ENCODE measurements around the gene IGLON5.

IGLON5 gene

DNA sequence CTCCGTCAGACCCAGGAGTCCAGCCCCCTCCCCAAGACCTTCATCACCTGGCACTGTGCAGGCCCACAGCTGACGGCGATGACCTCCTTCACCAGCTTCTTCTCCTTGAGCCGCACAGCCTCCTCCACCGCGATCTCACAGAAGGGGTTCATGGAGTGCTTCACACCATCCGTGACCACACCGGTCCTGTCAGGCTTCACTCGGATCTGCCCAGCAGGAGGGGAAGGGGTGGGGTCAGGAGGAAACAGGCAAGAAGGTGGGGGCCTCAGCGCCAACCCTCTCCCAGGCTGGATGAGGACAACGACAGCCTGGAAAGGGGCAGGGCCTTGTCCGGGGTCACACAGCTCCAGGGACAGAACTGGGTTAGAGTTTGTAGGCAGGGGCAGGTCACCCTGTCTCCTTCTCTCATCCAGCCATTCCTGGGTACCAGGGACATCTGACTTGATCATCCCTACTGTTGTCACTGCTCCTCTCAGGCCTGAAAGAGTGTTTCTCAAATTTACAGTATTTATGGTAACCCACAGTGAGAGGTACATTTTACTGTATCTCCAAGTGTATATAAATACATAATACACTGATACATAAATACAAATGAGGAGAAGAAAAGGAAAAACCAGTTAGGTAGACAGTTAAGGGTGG, 42.8 kb downstream of the IGLON5 start:
- CTCF ChIA-PET: interaction anchor here (1.1 kb wide), 1 partner anchor 8 kb away, joined by 3 read pairs; no protein-coding TSS in a partner anchor
- no peak for DNase-seq
- Histone ChIP-seq H3K4me1 (ENCODE audit: control extremely low read depth in 1 of 4, control insufficient read depth in 4 of 4, insufficient read depth in 4 of 4, low read length in 3 of 4) (no peaks in the 10 kb centered on the region), H3K9me3 (ENCODE audit: control extremely low read depth in 1 of 5, control insufficient read depth in 4 of 5, insufficient read depth in 2 of 5, low read depth in 1 of 5, low read length in 4 of 5) (no peaks in the 10 kb centered on the region), H3K27me3 (replicated peaks in 2 of 5; ENCODE audit: control insufficient read depth in 4 of 5, insufficient read depth in 5 of 5, low read length in 4 of 5) (no peaks in the 10 kb centered on the region), H3K27ac (ENCODE audit: insufficient read depth in 1 of 2, low read depth in 1 of 2, low read length in 2 of 2, poor library complexity in 1 of 2, severe bottlenecking in 2 of 2) (no peak overlapping the region), H3K36me3 (ENCODE audit: control insufficient read depth in 4 of 4, insufficient read depth in 4 of 4, low read length in 3 of 4) (peaks cover 3 to 43% (median 25%) of the 10 kb centered on the region in 4 experiments), H3K4me3 (ENCODE audit: control insufficient read depth in 1 of 7, extremely low read depth in 1 of 7, insufficient read depth in 4 of 7, low read depth in 2 of 7, low read length in 6 of 7) (no peak overlapping the region)
- POLR2A ChIA-PET: no interaction called here
- 99% methylated on average over 8 of the region's 12 CpGs for WGBS (ENCODE audit: insufficient coverage)

GRCh38 chr19:51354742-51355148, 43.3 kb downstream of the IGLON5 start:
- ChIA-PET CTCF (interaction anchor here (1.1 kb wide), 1 partner anchor 8 kb away, joined by 3 read pairs; no protein-coding TSS in a partner anchor), POLR2A (interaction anchor here (0.8 kb wide), 1 partner anchor 11 kb away, joined by 3 read pairs; the partner anchor contains the start of gene ETFB)

GRCh38 chr19:51356159-51356801, 44.8 kb downstream of the IGLON5 start:
- Histone ChIP-seq H3K36me3 (ENCODE audit: control insufficient read depth in 4 of 4, insufficient read depth in 4 of 4, low read length in 3 of 4) (peaks cover 3 to 27% (median 16%) of the 10 kb centered on the region in 4 experiments), H3K4me3 (ENCODE audit: control insufficient read depth in 1 of 7, extremely low read depth in 1 of 7, insufficient read depth in 4 of 7, low read depth in 2 of 7, low read length in 6 of 7) (no peak overlapping the region), H3K9me3 (ENCODE audit: control extremely low read depth in 1 of 5, control insufficient read depth in 4 of 5, insufficient read depth in 2 of 5, low read depth in 1 of 5, low read length in 4 of 5) (no peaks in the 10 kb centered on the region), H3K4me1 (ENCODE audit: control extremely low read depth in 1 of 4, control insufficient read depth in 4 of 4, insufficient read depth in 4 of 4, low read length in 3 of 4) (no peaks in the 10 kb centered on the region), H3K27me3 (replicated peaks in 2 of 5; ENCODE audit: control insufficient read depth in 4 of 5, insufficient read depth in 5 of 5, low read length in 4 of 5) (no peaks in the 10 kb centered on the region), H3K27ac (ENCODE audit: insufficient read depth in 1 of 2, low read depth in 1 of 2, low read length in 2 of 2, poor library complexity in 1 of 2, severe bottlenecking in 2 of 2) (no peak overlapping the region)
- WGBS (ENCODE audit: insufficient coverage): 85% methylated on average over 4 of the region's 10 CpGs
- CTCF ChIA-PET: interaction anchor here (1.2 to 1.6 kb wide), 2 partner anchors 11 to 13 kb away, joined by 3 read pairs; no protein-coding TSS in a partner anchor
- POLR2A ChIA-PET: no interaction called here
- no peak for DNase-seq

More at GRCh38 chr19:51354742-51355148, 43.3 kb downstream of the IGLON5 start:
- no peaks in the 10 kb centered on the region for H3K27me3 ChIP-seq (replicated peaks in 2 of 5; ENCODE audit: control insufficient read depth in 4 of 5, insufficient read depth in 5 of 5, low read length in 4 of 5)
- no peak overlapping the region for H3K27ac ChIP-seq (ENCODE audit: insufficient read depth in 1 of 2, low read depth in 1 of 2, low read length in 2 of 2, poor library complexity in 1 of 2, severe bottlenecking in 2 of 2)
- 86% methylated on average over 4 of the region's 8 CpGs for WGBS (ENCODE audit: insufficient coverage)
- no peak overlapping the region for H3K4me3 ChIP-seq (ENCODE audit: control insufficient read depth in 1 of 7, extremely low read depth in 1 of 7, insufficient read depth in 4 of 7, low read depth in 2 of 7, low read length in 6 of 7)
- peaks cover 3 to 40% (median 25%) of the 10 kb centered on the region in 4 experiments for H3K36me3 ChIP-seq (ENCODE audit: control insufficient read depth in 4 of 4, insufficient read depth in 4 of 4, low read length in 3 of 4)
- DNase-seq: no peak
- no peaks in the 10 kb centered on the region for H3K9me3 ChIP-seq (ENCODE audit: control extremely low read depth in 1 of 5, control insufficient read depth in 4 of 5, insufficient read depth in 2 of 5, low read depth in 1 of 5, low read length in 4 of 5)
- no peaks in the 10 kb centered on the region for H3K4me1 ChIP-seq (ENCODE audit: control extremely low read depth in 1 of 4, control insufficient read depth in 4 of 4, insufficient read depth in 4 of 4, low read length in 3 of 4)

GRCh38 chr19:51357952-51358351, 46.5 kb downstream of the IGLON5 start:
- no peak overlapping the region for H3K27ac ChIP-seq (ENCODE audit: insufficient read depth in 1 of 2, low read depth in 1 of 2, low read length in 2 of 2, poor library complexity in 1 of 2, severe bottlenecking in 2 of 2)
- peaks cover 0 to 12% (median 7%) of the 10 kb centered on the region in 4 experiments for H3K4me1 ChIP-seq (ENCODE audit: control extremely low read depth in 1 of 4, control insufficient read depth in 4 of 4, insufficient read depth in 4 of 4, low read length in 3 of 4)
- POLR2A ChIA-PET: no interaction called here
- 96% methylated on average over 7 of the region's 7 CpGs for WGBS (ENCODE audit: insufficient coverage)
- peaks cover 2 to 12% (median 7%) of the 10 kb centered on the region in 4 experiments for H3K36me3 ChIP-seq (ENCODE audit: control insufficient read depth in 4 of 4, insufficient read depth in 4 of 4, low read length in 3 of 4)
- H3K4me3 ChIP-seq (ENCODE audit: control insufficient read depth in 1 of 7, extremely low read depth in 1 of 7, insufficient read depth in 4 of 7, low read depth in 2 of 7, low read length in 6 of 7): no peak overlapping the region
- no peaks in the 10 kb centered on the region for H3K9me3 ChIP-seq (ENCODE audit: control extremely low read depth in 1 of 5, control insufficient read depth in 4 of 5, insufficient read depth in 2 of 5, low read depth in 1 of 5, low read length in 4 of 5)
- DNase-seq: no peak
- CTCF ChIA-PET: interaction anchor here (1.5 to 1.6 kb wide), 2 partner anchors 15 to 19 kb away, joined by 3 to 4 read pairs; no protein-coding TSS in a partner anchor
- no peaks in the 10 kb centered on the region for H3K27me3 ChIP-seq (replicated peaks in 2 of 5; ENCODE audit: control insufficient read depth in 4 of 5, insufficient read depth in 5 of 5, low read length in 4 of 5)

DNA sequence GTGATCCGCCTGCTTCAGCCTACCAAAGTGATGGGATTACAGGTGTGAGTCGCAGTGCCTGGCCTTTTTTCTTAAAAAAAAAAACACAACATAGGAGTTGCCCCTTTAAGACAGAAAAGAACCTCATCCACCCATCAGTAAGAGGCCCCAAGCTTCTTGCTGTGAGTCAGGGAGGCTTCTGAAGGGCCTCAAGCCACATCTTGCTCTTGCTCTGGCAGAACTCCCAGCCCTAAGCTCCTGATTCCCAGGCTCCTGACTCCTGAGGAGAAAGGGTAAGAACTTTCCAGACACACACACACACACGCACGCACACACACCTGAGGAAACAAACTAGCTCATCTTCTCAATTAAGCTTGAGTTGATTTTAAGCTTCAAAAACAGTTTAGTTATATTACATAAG, 47.9 kb downstream of the IGLON5 start:
- Histone ChIP-seq H3K4me3 (ENCODE audit: control insufficient read depth in 1 of 7, extremely low read depth in 1 of 7, insufficient read depth in 4 of 7, low read depth in 2 of 7, low read length in 6 of 7) (no peak overlapping the region), H3K9me3 (ENCODE audit: control extremely low read depth in 1 of 5, control insufficient read depth in 4 of 5, insufficient read depth in 2 of 5, low read depth in 1 of 5, low read length in 4 of 5) (no peaks in the 10 kb centered on the region), H3K27ac (ENCODE audit: insufficient read depth in 1 of 2, low read depth in 1 of 2, low read length in 2 of 2, poor library complexity in 1 of 2, severe bottlenecking in 2 of 2) (no peak overlapping the region), H3K4me1 (ENCODE audit: control extremely low read depth in 1 of 4, control insufficient read depth in 4 of 4, insufficient read depth in 4 of 4, low read length in 3 of 4) (peaks cover 0 to 18% (median 16%) of the 10 kb centered on the region in 4 experiments), H3K27me3 (replicated peaks in 2 of 5; ENCODE audit: control insufficient read depth in 4 of 5, insufficient read depth in 5 of 5, low read length in 4 of 5) (no peaks in the 10 kb centered on the region), H3K36me3 (ENCODE audit: control insufficient read depth in 4 of 4, insufficient read depth in 4 of 4, low read length in 3 of 4) (peaks cover 0 to 9% (median 3%) of the 10 kb centered on the region in 4 experiments)
- ChIA-PET POLR2A (interaction anchor here (0.6 kb wide), 1 partner anchor 14 kb away, joined by 6 read pairs; no protein-coding TSS in a partner anchor), CTCF (interaction anchor here (1.3 kb wide), 1 partner anchor 40 kb away, joined by 3 read pairs; no protein-coding TSS in a partner anchor)
- WGBS (ENCODE audit: insufficient coverage): 100% methylated on average over 2 of the region's 4 CpGs
- no peak for DNase-seq

GRCh38 chr19:51361239-51361638, 49.8 kb downstream of the IGLON5 start:
- Histone ChIP-seq H3K36me3 (ENCODE audit: control insufficient read depth in 4 of 4, insufficient read depth in 4 of 4, low read length in 3 of 4) (peaks cover 0 to 9% (median 2%) of the 10 kb centered on the region in 4 experiments), H3K27ac (ENCODE audit: insufficient read depth in 1 of 2, low read depth in 1 of 2, low read length in 2 of 2, poor library complexity in 1 of 2, severe bottlenecking in 2 of 2) (no peak overlapping the region), H3K4me1 (ENCODE audit: control extremely low read depth in 1 of 4, control insufficient read depth in 4 of 4, insufficient read depth in 4 of 4, low read length in 3 of 4) (peaks cover 0 to 34% (median 27%) of the 10 kb centered on the region in 4 experiments), H3K4me3 (ENCODE audit: control insufficient read depth in 1 of 7, extremely low read depth in 1 of 7, insufficient read depth in 4 of 7, low read depth in 2 of 7, low read length in 6 of 7) (no peak overlapping the region), H3K9me3 (ENCODE audit: control extremely low read depth in 1 of 5, control insufficient read depth in 4 of 5, insufficient read depth in 2 of 5, low read depth in 1 of 5, low read length in 4 of 5) (no peaks in the 10 kb centered on the region), H3K27me3 (replicated peaks in 2 of 5; ENCODE audit: control insufficient read depth in 4 of 5, insufficient read depth in 5 of 5, low read length in 4 of 5) (no peaks in the 10 kb centered on the region)
- CTCF ChIA-PET: interaction anchor here (1.8 kb wide), 1 partner anchor 19 kb away, joined by 4 read pairs; the partner anchor contains the start of gene VSIG10L
- WGBS (ENCODE audit: insufficient coverage): 95% methylated on average over 13 of the region's 13 CpGs
- POLR2A ChIA-PET: no interaction called here
- no peak for DNase-seq
